NOMO-1 treated with dmso at 0.1 percent for 144 hours (cell line): ENCODE measurements around the gene TMEM140.
"Not testable (repeated sequence)": the region's sequence is repeated elsewhere in the genome, so short reads cannot be mapped to it uniquely, and the experiment has no call there.

Source experiments
- DNase-seq: peaks from one replicate; lab custom pipeline; 2025; ENCODE audit not compliant: unreplicated experiment; lab: John Stamatoyannopoulos, UW

The TMEM140 gene

GRCh38 chr7:135211946-135212685 lies 64.2 kb downstream of the TMEM140 start:
- not testable (repeated sequence) for DNase-seq

DNA sequence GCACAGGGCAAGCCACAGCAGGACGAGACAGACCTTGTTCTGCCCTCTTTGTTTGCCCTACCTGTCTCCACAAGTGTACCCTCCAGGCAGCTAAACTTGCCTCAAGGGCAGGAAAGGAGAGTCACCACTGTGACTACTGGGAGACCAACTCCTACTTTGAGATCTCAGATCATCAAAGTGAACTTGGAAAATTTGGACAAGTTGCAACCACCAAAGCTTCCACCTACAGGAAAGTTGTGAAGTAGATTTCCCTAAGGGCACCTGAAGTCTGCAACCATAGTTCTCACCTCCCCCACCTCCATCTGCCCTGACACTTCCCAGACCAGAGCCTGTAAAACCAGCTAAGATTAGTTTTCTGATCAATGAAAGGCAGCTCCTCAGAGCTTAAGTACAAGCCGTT lies 66.0 kb downstream of the TMEM140 start:
- DNase-seq, result no peak

DNA sequence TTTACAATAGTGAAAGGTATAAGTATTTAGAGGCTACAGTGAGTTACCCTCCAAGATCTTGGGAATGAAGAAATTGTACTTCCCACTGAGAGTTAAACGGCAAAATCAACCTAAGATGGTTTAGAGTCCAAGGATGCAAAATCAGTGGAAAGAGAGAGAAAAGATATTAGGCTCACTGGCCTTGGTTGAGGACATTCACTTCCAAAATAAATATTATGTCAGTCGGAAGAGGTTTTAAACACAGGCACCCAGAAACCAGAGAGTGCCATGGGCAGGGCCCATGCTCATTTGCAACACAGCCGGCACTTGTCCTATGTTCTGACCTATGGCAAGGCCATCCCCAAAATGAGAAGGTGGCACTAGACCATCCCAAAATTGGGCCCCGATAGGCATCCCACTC lies 67.3 kb downstream of the TMEM140 start:
- DNase-seq, result no peak

DNA sequence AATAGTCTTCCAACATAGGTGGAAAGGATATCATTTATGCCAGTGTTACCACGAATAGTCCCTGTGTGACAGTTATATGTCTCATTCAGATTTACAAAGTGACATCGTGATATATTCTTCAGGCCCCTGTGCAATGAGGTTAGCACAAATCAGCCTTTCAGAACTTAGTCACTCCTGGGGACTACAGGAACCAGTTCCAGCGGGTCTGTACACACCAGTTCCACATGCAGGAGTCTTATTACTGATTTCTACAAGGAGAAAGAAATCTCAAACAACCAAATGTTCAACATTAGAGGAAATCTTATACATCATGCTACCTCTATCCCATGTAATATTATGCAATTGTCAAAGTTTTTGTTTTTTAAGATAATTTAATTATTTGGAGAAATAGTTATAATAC lies 67.8 kb downstream of the TMEM140 start:
- DNase-seq, result no peak
